ENCODE results near the gene DEFB129. TPM values are rescaled to one million over a fixed set of nuclear protein-coding genes. Genes with fewer than 3 reads are reported as not detected.
A peak's percentile ranks its signal among the peaks of the same experiment; 100 is the strongest.
"Not testable (repeated sequence)": the region's sequence is repeated elsewhere in the genome, so short reads cannot be mapped to it uniquely, and the experiment has no call there.

The DEFB129 gene
- total RNA-seq, 1 donor from 2014 or later: not detected

GRCh38 chr20:252801-253200 is 25.7 kb downstream of the DEFB129 start:
- DNase-seq (ENCODE audit: low read depth, low spot score): no peak

- not testable (repeated sequence) for DNase-seq (ENCODE audit: low read depth, low spot score)
Observed at GRCh38 chr20:253447-253846, 26.4 kb downstream of the DEFB129 start.

- no peak for DNase-seq (ENCODE audit: low read depth, low spot score)
Observed at GRCh38 chr20:257419-257818, 30.4 kb downstream of the DEFB129 start, which contains the start of gene DEFB132. DEFB132 (plus strand) TSS chr20:257724; CDS start chr20:257779, 55 bp downstream.

GRCh38 chr20:258269-258858 is 31.3 kb downstream of the DEFB129 start:
- no peak for DNase-seq (ENCODE audit: low read depth, low spot score)

GRCh38 chr20:258963-259362 is 31.9 kb downstream of the DEFB129 start:
- DNase-seq (ENCODE audit: low read depth, low spot score): no peak

- DNase-seq (ENCODE audit: low read depth, low spot score): no peak
Observed at GRCh38 chr20:259981-260380, 32.9 kb downstream of the DEFB129 start.

- no peak for DNase-seq (ENCODE audit: low read depth, low spot score)
Observed at GRCh38 chr20:263701-264100, 36.6 kb downstream of the DEFB129 start.

GRCh38 chr20:266596-267562 is 39.8 kb downstream of the DEFB129 start:
- peak; percentile 32 for DNase-seq (ENCODE audit: low read depth, low spot score)

- no peak for DNase-seq (ENCODE audit: low read depth, low spot score)
Observed at GRCh38 chr20:270517-270916, 43.5 kb downstream of the DEFB129 start.

- no peak for DNase-seq (ENCODE audit: low read depth, low spot score)
Observed at GRCh38 chr20:271069-271468, 44.0 kb downstream of the DEFB129 start.

GRCh38 chr20:271528-271927 is 44.5 kb downstream of the DEFB129 start:
- no peak for DNase-seq (ENCODE audit: low read depth, low spot score)

GRCh38 chr20:272718-273117 is 45.7 kb downstream of the DEFB129 start:
- DNase-seq (ENCODE audit: low read depth, low spot score): no peak

- no peak for DNase-seq (ENCODE audit: low read depth, low spot score)
Observed at GRCh38 chr20:273884-274283, 46.8 kb downstream of the DEFB129 start.

GRCh38 chr20:275791-276190 is 48.7 kb downstream of the DEFB129 start:
- DNase-seq (ENCODE audit: low read depth, low spot score): no peak

GRCh38 chr20:276620-277495 is 49.8 kb downstream of the DEFB129 start:
- DNase-seq (ENCODE audit: low read depth, low spot score): no peak

GRCh38 chr20:277496-277781 is 50.4 kb downstream of the DEFB129 start:
- no peak for DNase-seq (ENCODE audit: low read depth, low spot score)

GRCh38 chr20:278181-278580 is 51.1 kb downstream of the DEFB129 start:
- no peak for DNase-seq (ENCODE audit: low read depth, low spot score)

GRCh38 chr20:278607-279571 is 51.8 kb downstream of the DEFB129 start:
- no peak for DNase-seq (ENCODE audit: low read depth, low spot score)
